Prostate gland (tissue), 2 donors: ENCODE data around the gene TSPAN18. TPM values are rescaled to one million over a fixed set of nuclear protein-coding genes. Genes with fewer than 3 reads are reported as not detected.
A peak's percentile ranks its signal among the peaks of the same experiment; 100 is the strongest.

Source experiments
- DNase-seq: peaks from one replicate; pipeline ENCODE4 v3.0.0-alpha.2; 2019; ENCODE audit warnings: low spot score
- H3K27ac ChIP-seq, 2 donors: fragments of 200-600 bp; sonication (generic); 2 replicates each; pipeline ENCODE4 v1.5.1; 2017 to 2019
- H3K27me3 ChIP-seq: fragments of 200-600 bp; sonication (generic); replicated peaks from 2 replicates; pipeline ENCODE4 v1.5.1; 2019; ENCODE audit not compliant: insufficient read depth
- H3K36me3 ChIP-seq, 2 donors: fragments of 200-600 bp; sonication (generic); 1 replicate in 1 of 2; 2 replicates in 1 of 2; pipeline versions ENCODE4 v1.5.1 to v1.8.1; 2017 to 2019
- H3K4me1 ChIP-seq: fragments of 200-600 bp; sonication (generic); replicated peaks from 2 replicates; pipeline ENCODE4 v1.5.1; 2019
- H3K4me3 ChIP-seq, 2 donors: fragments of 200-600 bp; sonication (generic); 2 replicates each; pipeline ENCODE4 v1.5.1; 2017 to 2019
- H3K9me3 ChIP-seq: fragments of 200-600 bp; sonication (generic); 2 replicates; pipeline ENCODE4 v1.5.1; 2017
- CTCF ChIP-seq, 4 experiments: fragments of 200-600 bp in 2 of 4; fragments of 450-650 bp in 2 of 4; sonication (generic) in 2 of 4; IDR thresholded peaks; 1 replicate in 3 of 4; 2 replicates in 1 of 4; pipeline ENCODE4 v1.5.1; 2016 to 2019; ENCODE audit warnings: antibody characterized with exemption in 4 of 4, mild to moderate bottlenecking in 2 of 4, moderate library complexity in 2 of 4
- POLR2A ChIP-seq: fragments of 450-650 bp; IDR thresholded peaks from one replicate; pipeline ENCODE4 v1.6.1; 2016; ENCODE audit warnings: antibody characterized with exemption, mild to moderate bottlenecking
- POLR2AphosphoS5 ChIP-seq: sonication (generic); formaldehyde crosslinking; IDR thresholded peaks from one replicate; pipeline ENCODE4 v1.6.1; 2017; ENCODE audit warnings: antibody characterized with exemption
- WGBS: methylation state at CpG from one replicate; pipeline ENCODE4 v1.1.5; 2018; 5-methylcytosine and 5-hydroxymethylcytosine counted together
- intact Hi-C: fragments of 100-400 bp; cut with DNase I; formaldehyde crosslinking; loops from one replicate; pipeline ENCODE4 v1.14.2; 2022
- total RNA-seq, 2 donors: library from RNA; depleted of rRNA; stranded (reverse); fragments of >200 nt; gene quantifications; one replicate each; pipeline ENCODE4 v1.1.0, GENCODE V29; 2016

The TSPAN18 gene
- total RNA-seq, 2 donors from 2014 or later: 4.1 to 6.6 TPM

- TF ChIP-seq CTCF (IDR thresholded peaks at IDR 0.05) (no peak), POLR2A (no peak), POLR2AphosphoS5 (no peak)
- intact Hi-C loops: no loop called here
- H3K27ac ChIP-seq: no peak overlapping the region
Observed at GRCh38 chr11:44779736-44780520, 53.2 kb downstream of the TSPAN18 start.

GRCh38 chr11:44780940-44781631 is 54.3 kb downstream of the TSPAN18 start:
- intact Hi-C loops: no loop called here
- WGBS: 64% methylated on average over 9 of the region's 9 CpGs

More at GRCh38 chr11:44779736-44780520, 53.2 kb downstream of the TSPAN18 start:
- Histone ChIP-seq H3K36me3 (no peaks in the 10 kb centered on the region), H3K4me3 (no peak overlapping the region), H3K4me1 (no peaks in the 10 kb centered on the region), H3K9me3 (no peaks in the 10 kb centered on the region), H3K27me3 (no peaks in the 10 kb centered on the region)
- DNase-seq: no peak
- WGBS: 86% methylated on average over 10 of the region's 10 CpGs

DNA sequence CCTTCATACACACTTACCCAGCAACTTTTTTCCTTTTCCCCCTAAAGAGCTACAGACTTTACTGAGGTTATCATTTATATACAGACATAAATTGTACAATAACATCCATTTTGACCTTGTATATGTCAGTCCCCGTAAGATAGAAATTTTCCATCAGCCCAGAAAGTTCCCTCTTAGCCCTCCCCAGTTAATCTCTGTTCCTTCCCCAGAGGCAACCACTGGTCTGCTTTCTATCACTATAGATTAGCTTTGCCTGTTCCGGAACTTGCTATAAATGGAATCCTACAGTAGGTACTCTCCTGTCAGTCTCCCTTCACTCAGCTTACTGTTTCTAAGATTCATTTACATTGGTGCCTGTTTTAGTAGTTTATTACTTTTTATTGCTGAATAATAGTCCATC is 54.9 kb downstream of the TSPAN18 start:
- Histone ChIP-seq H3K4me1 (no peaks in the 10 kb centered on the region), H3K4me3 (no peak overlapping the region), H3K27ac (peak overlapping the region in 1 of 2 donors; percentile 1), H3K27me3 (no peaks in the 10 kb centered on the region), H3K9me3 (no peaks in the 10 kb centered on the region), H3K36me3 (no peaks in the 10 kb centered on the region)
- intact Hi-C loops: no loop called here
- DNase-seq: no peak
- TF ChIP-seq POLR2AphosphoS5: no peak
- no peak for TF ChIP-seq CTCF (IDR thresholded peaks at IDR 0.05)
- TF ChIP-seq POLR2A: no peak
- WGBS: 88% methylated on average over 2 of the region's 2 CpGs

More at GRCh38 chr11:44780940-44781631, 54.3 kb downstream of the TSPAN18 start:
- Histone ChIP-seq H3K9me3 (no peaks in the 10 kb centered on the region), H3K36me3 (no peaks in the 10 kb centered on the region), H3K4me3 (no peak overlapping the region), H3K27me3 (no peaks in the 10 kb centered on the region), H3K4me1 (no peaks in the 10 kb centered on the region), H3K27ac (peak overlapping the region in 1 of 2 donors; percentile 1)
- TF ChIP-seq POLR2AphosphoS5: no peak
- DNase-seq: no peak

- H3K9me3 ChIP-seq: no peaks in the 10 kb centered on the region
- H3K4me1 ChIP-seq: no peaks in the 10 kb centered on the region
- no peaks in the 10 kb centered on the region for H3K36me3 ChIP-seq
- H3K4me3 ChIP-seq: no peak overlapping the region
- no peaks in the 10 kb centered on the region for H3K27me3 ChIP-seq
- no peak overlapping the region for H3K27ac ChIP-seq
- DNase-seq: no peak
- intact Hi-C loops: no loop called here
- TF ChIP-seq CTCF (IDR thresholded peaks at IDR 0.05): no peak
- TF ChIP-seq POLR2AphosphoS5: no peak
- TF ChIP-seq POLR2A: no peak
- 92% methylated on average over 4 of the region's 4 CpGs for WGBS
Observed at GRCh38 chr11:44782478-44782877, 55.7 kb downstream of the TSPAN18 start.

GRCh38 chr11:44784436-44784760 is 57.6 kb downstream of the TSPAN18 start:
- no peak for DNase-seq
- no peaks in the 10 kb centered on the region for H3K9me3 ChIP-seq
- TF ChIP-seq POLR2A (no peak), CTCF (IDR thresholded peaks at IDR 0.05) (no peak), POLR2AphosphoS5 (no peak)
- no peak overlapping the region for H3K27ac ChIP-seq
- H3K36me3 ChIP-seq: no peaks in the 10 kb centered on the region
- no peaks in the 10 kb centered on the region for H3K27me3 ChIP-seq
- H3K4me3 ChIP-seq: no peak overlapping the region
- H3K4me1 ChIP-seq: no peaks in the 10 kb centered on the region
- WGBS: 66% methylated on average over 8 of the region's 8 CpGs
- intact Hi-C loops: no loop called here
